Measurements from ENCODE around the gene WDR44.
A peak's percentile ranks its signal among the peaks of the same experiment; 100 is the strongest.

The WDR44 gene

DNA sequence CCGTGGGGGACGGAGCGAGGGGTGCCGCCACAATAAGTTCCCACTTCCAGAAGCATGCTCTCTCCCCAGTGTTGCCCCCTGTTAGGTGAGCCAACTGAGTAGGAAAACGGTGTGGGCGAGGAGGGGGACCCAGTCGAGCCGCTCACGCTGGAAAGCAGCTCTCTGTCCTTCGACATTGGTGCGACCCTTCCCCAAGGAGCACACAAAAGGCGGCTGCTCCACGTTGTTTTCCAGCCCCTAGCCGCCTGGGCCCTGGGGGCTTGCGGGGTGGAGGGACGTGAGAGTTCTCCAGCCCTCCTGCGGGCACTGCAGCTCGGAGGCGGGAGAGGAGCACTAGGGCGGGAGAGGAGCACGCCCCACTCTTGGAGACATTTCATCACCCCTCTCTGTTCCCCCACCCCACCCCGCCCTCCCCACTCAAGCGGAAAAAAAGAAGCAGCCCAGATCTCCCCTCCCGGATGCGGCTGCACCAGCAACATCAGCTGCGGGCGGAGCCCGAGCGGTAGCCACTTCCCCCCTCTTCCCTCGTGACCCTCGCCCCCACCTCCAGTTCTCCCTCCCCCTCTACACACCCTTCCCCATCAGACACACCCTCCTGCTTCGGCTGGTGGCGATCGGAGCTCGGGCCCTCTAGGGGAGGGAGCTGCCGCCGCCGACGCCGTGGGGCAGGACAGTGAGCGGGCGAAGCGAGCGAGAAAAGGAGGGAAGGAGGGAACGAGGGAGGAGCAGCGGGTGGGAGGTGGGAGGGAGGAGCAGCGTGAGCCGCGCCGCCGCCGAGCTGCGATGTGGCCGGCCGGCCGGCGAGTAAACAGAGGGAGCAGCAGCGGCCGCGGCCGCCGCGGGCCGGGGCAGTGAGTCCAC is 149.4 kb downstream of the WDR44 start, which contains the start of gene DOCK11:
Gene DOCK11 (plus strand): TSS at position 755 of the 861 bp plus-strand sequence. CDS start 157 bp downstream, outside the sequence.
- peak within 1 kb of the TSS; percentile 73 for H3K4me3 ChIP-seq (replicated peaks; ENCODE audit: low read depth, low read length)
- peak; percentile 44 for DNase-seq (ENCODE audit: extremely low read depth, low read depth)
- TF ChIP-seq, protein P1, sequence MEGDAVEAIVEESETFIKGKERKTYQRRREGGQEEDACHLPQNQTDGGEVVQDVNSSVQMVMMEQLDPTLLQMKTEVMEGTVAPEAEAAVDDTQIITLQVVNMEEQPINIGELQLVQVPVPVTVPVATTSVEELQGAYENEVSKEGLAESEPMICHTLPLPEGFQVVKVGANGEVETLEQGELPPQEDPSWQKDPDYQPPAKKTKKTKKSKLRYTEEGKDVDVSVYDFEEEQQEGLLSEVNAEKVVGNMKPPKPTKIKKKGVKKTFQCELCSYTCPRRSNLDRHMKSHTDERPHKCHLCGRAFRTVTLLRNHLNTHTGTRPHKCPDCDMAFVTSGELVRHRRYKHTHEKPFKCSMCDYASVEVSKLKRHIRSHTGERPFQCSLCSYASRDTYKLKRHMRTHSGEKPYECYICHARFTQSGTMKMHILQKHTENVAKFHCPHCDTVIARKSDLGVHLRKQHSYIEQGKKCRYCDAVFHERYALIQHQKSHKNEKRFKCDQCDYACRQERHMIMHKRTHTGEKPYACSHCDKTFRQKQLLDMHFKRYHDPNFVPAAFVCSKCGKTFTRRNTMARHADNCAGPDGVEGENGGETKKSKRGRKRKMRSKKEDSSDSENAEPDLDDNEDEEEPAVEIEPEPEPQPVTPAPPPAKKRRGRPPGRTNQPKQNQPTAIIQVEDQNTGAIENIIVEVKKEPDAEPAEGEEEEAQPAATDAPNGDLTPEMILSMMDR (IDR thresholded peaks at IDR 0.05; ENCODE audit: low read depth, low read length, missing control alignments) = no peak

DNA sequence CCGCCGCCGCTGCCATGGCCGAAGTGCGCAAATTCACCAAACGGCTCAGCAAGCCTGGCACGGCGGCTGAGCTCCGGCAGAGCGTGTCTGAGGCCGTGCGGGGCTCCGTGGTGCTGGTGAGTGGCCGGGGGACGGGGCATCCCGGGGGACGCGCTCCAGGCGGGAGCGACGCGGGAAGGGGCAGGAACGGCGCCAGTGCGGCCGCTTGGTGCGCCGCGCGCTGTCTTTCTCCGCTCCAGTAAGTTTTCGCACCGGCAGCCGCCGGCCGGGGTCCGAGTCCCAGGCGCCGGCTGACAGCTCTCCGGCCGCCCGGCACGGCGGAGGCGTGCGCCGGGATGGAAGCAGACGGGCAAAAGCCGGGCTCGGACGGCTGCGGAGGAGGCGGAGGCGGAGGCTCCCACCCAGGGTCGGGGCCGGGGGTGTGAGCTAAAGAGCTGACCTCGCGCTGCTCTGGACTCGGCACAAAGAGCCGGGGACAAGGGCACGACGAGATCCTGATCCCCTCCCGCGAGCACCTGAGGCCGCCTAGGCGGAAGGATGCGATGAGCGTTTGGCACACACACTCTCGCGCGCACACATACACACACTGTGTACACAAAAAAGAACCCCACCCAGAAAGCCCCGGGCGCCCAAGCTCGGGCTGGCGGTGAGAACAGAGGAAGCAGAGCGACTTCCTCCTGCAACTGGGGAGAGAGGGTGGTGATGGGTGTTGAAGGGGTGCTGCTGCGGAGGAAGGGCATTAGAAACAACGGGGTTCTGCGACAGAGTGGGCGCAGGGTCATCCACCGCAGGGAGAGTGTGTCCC is 150.3 kb downstream of the WDR44 start:
- no peak for DNase-seq (ENCODE audit: extremely low read depth, low read depth)
- peak overlapping the region; percentile 73 for H3K4me3 ChIP-seq (replicated peaks; ENCODE audit: low read depth, low read length)
- TF ChIP-seq, protein P1 (IDR thresholded peaks at IDR 0.05; ENCODE audit: low read depth, low read length, missing control alignments) = no peak

DNA sequence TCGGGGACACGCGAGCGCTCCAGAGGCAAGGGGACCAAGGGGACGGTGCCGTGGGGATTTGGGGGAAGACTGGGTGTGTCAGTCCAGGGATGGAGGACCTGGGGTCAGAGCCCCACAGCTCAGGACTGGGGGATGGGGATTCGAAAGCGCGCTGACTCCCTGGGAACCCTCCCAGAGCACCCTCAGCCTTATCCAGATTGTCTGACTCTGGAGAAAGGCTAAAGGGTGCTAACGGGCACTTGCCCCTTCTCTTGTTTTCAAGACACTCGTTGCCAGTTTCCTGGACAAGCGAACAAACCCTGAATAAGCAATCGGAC is 150.8 kb downstream of the WDR44 start:
- no peak for DNase-seq (ENCODE audit: extremely low read depth, low read depth)
- H3K4me3 ChIP-seq (replicated peaks; ENCODE audit: low read depth, low read length) = peak overlapping the region; percentile 73
- TF ChIP-seq, protein P1 (IDR thresholded peaks at IDR 0.05; ENCODE audit: low read depth, low read length, missing control alignments) = no peak

DNA sequence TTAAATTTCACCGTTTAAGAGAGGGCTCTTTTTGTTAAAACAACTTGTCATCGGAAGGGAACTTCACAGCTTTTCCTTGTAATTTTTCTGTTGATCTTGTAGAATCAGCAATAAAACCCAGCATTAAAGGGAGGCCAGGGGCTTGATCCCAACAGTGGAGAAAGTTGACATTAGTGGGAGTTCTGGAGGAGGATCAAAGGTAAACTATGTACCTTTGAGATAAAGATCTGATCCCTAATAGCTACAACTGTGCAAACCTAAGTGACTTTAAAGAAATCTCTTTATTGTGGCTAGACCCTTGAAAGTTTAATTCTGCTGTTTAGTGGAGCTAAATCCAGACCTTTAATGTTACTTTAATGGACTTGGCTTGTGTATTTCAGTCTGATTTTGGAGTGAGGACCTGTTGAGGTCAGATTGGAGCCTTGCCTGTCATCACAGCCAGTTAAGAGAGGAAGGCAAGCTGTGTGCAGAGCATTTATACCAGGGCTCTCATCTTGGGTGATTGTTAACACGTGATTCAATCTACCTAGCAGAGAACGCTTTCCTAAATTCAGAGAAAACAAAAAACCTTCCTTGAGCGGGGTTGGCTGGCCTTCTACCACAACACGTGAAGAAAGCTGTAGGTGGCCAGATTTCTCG is 151.4 kb downstream of the WDR44 start:
- H3K4me3 ChIP-seq (replicated peaks; ENCODE audit: low read depth, low read length) = peak overlapping the region; percentile 73
- DNase-seq (ENCODE audit: extremely low read depth, low read depth) = no peak

DNA sequence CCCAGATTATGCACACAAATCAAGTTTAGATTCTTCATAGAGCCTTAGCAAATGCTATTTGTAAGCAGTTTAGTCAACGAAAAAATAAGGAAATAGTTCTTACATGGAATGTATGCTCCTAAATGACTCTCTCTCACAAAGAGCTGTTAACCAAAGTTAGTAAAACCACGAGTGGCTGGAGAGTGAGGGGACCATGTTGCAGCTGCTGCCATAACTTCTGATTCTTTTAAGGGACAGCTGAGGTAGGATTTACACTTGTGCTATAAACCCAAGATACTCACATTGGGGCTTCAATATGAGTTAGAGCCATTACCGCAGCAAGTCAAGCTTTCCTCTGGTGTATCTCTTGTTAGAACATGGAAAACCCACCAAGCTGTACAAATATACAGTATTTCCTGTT is 152.4 kb downstream of the WDR44 start:
- TF ChIP-seq, protein P1 (IDR thresholded peaks at IDR 0.05; ENCODE audit: low read depth, low read length, missing control alignments) = no peak
- no peak overlapping the region for H3K4me3 ChIP-seq (replicated peaks; ENCODE audit: low read depth, low read length)
- no peak for DNase-seq (ENCODE audit: extremely low read depth, low read depth)

More for the DNA sequence above, 151.4 kb downstream of the WDR44 start:
- TF ChIP-seq, protein P1 (IDR thresholded peaks at IDR 0.05; ENCODE audit: low read depth, low read length, missing control alignments) = no peak

DNA sequence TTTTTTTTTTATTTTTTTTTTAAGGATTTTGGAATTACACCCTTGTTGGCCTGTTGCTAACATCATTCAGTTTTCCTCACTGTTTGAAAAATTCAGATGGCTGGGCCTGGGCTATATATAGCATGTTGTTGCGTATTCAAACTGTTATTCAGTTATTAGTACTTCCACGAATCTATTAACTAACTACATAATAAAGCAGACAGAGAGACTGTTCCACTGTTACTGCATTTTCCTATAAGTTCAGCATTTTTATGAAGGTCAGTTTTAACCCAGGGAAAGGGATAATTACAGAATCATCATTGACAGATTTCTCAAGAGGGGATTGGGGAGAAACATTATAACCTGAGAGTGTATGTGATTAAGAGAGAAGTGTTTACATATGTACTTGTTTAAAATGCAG is 152.8 kb downstream of the WDR44 start:
- TF ChIP-seq, protein P1 (IDR thresholded peaks at IDR 0.05; ENCODE audit: low read depth, low read length, missing control alignments) = no peak
- no peak for DNase-seq (ENCODE audit: extremely low read depth, low read depth)
- no peak overlapping the region for H3K4me3 ChIP-seq (replicated peaks; ENCODE audit: low read depth, low read length)

Data from HFF-Myc (cell line).